Psoas muscle (tissue), 8 donors: ENCODE results near the gene PPP1R15B. TPM values are rescaled to one million over a fixed set of nuclear protein-coding genes. Genes with fewer than 3 reads are reported as not detected.

ENCODE experiments used
- ATAC-seq, 4 donors: fragments of 200-7000 bp; cut with Tn5 transposase; one replicate each; pipeline ENCODE4 v1.9.1; 2020; ENCODE audit warnings: moderate library complexity in 3 of 4, mild to moderate bottlenecking in 2 of 4
- DNase-seq, 2 donors: peaks; one replicate each; pipeline ENCODE4 v3.0.0-alpha.2; 2020
- H3K27ac ChIP-seq: fragments of 200-600 bp; one replicate; pipeline ENCODE4 v1.8.0; 2022
- H3K27me3 ChIP-seq, 3 donors: fragments of 200-600 bp in 1 of 3; one replicate each; pipeline versions ENCODE4 v1.6.1 to v1.8.0; 2013 to 2022; ENCODE audit warnings: low read length in 2 of 3, mild to moderate bottlenecking in 2 of 3, moderate library complexity in 1 of 3; ENCODE audit not compliant: insufficient read depth in 3 of 3
- H3K36me3 ChIP-seq, 2 donors: fragments of 200-600 bp in 1 of 2; one replicate each; pipeline versions ENCODE4 v1.6.1 to v1.8.0; 2013 to 2022; ENCODE audit warnings: low read depth in 1 of 2, mild to moderate bottlenecking in 1 of 2, moderate library complexity in 1 of 2; ENCODE audit not compliant: insufficient read depth in 1 of 2
- H3K4me1 ChIP-seq: fragments of 200-600 bp; one replicate; pipeline ENCODE4 v1.8.0; 2022
- H3K4me3 ChIP-seq: fragments of 200-600 bp; one replicate; pipeline ENCODE4 v1.8.0; 2022; ENCODE audit warnings: mild to moderate bottlenecking
- H3K9me3 ChIP-seq: fragments of 200-600 bp; one replicate; pipeline ENCODE4 v1.8.0; 2022
- WGBS, 3 donors: extraction: QIAGEN DNeasy Blood & Tissue Kit; methylation state at CpG; one replicate each; pipeline versions ENCODE4 v1.1.6 to v1.1.7; 2013; 5-methylcytosine and 5-hydroxymethylcytosine counted together
- intact Hi-C, 2 donors: fragments of 100-400 bp; cut with DNase I; formaldehyde crosslinking; loops; one replicate each; pipeline versions ENCODE4 v1.11.0 to v1.14.2; 2022
- polyA plus RNA-seq, 3 donors: library from polyadenylated mRNA; stranded (reverse); fragments of 200-250 nt; gene quantifications; one replicate each; pipeline ENCODE4 v1.2.3, GENCODE V29; 2013
- total RNA-seq, 4 donors: library from RNA; stranded (reverse); fragmentation: NEBNext Ultra II Directional in 2 of 4; extraction: Animal tissue kit (Norgen Biotek cat#: 25700) in 2 of 4; gene quantifications; one replicate each; pipeline versions ENCODE4 v1.2.1 to v1.2.4, GENCODE V29; 2021 to 2023
- TF ChIP-seq, protein P1 (sequence below): fragments of 200-600 bp; IDR thresholded peaks from one replicate; pipeline ENCODE4 v1.8.0; 2022; ENCODE audit warnings: antibody characterized with exemption
- donor health status: healthy with polysubstance abuse.
- donor health status: DM: no; HTN: no; CAD: no; lungs with moderate emphysema.
- donor health status: Bipolar disorder and iron deficiency.
- donor health status: healthy.
- donor health status: DM: yes; HTN: yes; CAD: no.
- donor health status: DM: no; HTN: no; CAD: no.
- donor health status: DM: no; HTN: no; CAD: no.
- donor health status: DM: yes; HTN: yes; CAD: no.

Gene PPP1R15B
- total and polyA plus RNA-seq, 7 donors: 12.2 to 35.2 (median 19.3) TPM

DNA sequence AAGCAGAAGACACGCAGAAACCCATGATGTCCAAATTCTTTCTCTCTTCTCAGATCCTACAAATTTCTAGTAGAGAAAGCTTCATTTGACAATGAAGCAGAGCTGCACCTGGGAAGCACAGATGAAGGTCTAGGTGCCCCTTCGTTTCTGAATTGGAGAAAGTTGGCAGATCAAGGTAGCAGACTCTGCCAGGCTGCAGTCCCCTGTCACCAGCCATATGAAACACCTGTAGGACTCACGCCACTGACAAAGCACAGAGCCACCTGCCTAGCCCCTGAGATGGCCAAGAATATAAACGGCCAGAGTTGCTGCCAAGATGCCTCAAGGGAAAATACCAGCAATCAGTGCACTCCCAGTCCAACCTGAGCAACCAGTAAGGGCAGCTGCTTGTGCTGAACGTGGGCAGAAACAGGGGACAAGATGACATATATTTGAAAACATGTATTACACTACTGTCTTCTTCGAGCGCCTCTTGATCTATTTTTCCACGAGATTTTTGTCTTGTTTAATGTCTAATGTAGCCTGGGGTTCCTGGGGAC lies 31.3 kb downstream of the PPP1R15B start:
- Histone ChIP-seq H3K36me3 (no peaks in the 10 kb centered on the region), H3K27ac (no peak overlapping the region), H3K9me3 (no peaks in the 10 kb centered on the region), H3K4me3 (no peak overlapping the region), H3K27me3 (peaks cover 0 to 19% (median 0%) of the 10 kb centered on the region in 3 donors), H3K4me1 (peaks cover 9% of the 10 kb centered on the region)
- no peak for DNase-seq
- WGBS, 3 donors: 60 to 71% (median 62%) methylated on average over 8 of the region's 8 CpGs
- TF ChIP-seq, protein P1, sequence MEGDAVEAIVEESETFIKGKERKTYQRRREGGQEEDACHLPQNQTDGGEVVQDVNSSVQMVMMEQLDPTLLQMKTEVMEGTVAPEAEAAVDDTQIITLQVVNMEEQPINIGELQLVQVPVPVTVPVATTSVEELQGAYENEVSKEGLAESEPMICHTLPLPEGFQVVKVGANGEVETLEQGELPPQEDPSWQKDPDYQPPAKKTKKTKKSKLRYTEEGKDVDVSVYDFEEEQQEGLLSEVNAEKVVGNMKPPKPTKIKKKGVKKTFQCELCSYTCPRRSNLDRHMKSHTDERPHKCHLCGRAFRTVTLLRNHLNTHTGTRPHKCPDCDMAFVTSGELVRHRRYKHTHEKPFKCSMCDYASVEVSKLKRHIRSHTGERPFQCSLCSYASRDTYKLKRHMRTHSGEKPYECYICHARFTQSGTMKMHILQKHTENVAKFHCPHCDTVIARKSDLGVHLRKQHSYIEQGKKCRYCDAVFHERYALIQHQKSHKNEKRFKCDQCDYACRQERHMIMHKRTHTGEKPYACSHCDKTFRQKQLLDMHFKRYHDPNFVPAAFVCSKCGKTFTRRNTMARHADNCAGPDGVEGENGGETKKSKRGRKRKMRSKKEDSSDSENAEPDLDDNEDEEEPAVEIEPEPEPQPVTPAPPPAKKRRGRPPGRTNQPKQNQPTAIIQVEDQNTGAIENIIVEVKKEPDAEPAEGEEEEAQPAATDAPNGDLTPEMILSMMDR: no peak
- ATAC-seq: no peak
- intact Hi-C loops: no loop called here

DNA sequence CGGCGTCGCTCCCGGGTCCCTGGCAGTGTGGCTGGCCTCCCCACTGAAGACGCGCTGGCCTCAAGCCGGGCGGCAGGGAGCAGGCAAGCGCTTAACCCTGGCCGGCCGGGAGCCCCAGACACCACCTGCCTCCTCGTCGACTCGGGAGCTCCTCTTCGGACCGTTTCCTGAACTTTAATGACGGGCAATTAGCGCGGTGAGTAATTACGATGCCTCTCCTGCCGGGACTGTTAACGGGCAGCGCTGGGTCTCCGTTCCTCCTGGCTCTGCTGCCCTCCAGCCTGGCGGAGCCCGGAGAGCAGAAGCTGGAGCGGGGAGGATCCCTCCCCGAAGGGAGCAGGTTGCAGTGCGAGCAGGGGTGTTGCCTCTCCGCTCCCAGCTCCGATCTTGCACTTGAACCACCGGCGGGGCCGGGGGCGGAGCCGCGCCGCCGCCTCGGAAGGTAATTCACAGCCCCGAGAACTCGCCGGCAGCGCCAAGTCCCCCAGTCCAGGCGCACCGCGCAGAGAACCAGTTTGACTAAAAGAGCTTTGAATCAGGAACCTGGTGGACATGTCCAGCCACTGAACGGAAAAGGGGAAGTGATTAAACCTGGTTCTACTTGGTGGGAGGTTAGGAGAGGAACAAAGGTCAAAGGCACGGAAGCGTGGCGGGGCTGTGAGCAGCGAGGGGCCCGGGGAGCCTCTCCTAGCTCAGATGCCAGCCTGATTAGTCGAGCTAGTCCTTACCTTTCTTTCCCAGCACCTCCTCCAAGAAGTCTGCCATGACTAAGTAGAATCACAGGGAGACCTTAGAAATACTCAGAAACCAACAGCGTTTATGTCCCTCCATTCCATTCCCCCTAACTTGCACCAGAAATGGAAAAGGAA lies 33.6 kb downstream of the PPP1R15B start:
- intact Hi-C loops: no loop called here
- Histone ChIP-seq H3K36me3 (no peaks in the 10 kb centered on the region), H3K27ac (no peak overlapping the region), H3K9me3 (no peaks in the 10 kb centered on the region), H3K4me3 (peak overlapping the region; percentile 76), H3K4me1 (peaks cover 9% of the 10 kb centered on the region), H3K27me3 (peaks cover 0 to 32% (median 0%) of the 10 kb centered on the region in 3 donors)
- peak; percentile 50 to 77 (median 67) for ATAC-seq
- TF ChIP-seq, protein P1: no peak
- 3 to 4% (median 4%) methylated on average over 51 to 55 of the region's 55 CpGs for WGBS, 3 donors
- peak in 1 of 2 donors; percentile 63 for DNase-seq

DNA sequence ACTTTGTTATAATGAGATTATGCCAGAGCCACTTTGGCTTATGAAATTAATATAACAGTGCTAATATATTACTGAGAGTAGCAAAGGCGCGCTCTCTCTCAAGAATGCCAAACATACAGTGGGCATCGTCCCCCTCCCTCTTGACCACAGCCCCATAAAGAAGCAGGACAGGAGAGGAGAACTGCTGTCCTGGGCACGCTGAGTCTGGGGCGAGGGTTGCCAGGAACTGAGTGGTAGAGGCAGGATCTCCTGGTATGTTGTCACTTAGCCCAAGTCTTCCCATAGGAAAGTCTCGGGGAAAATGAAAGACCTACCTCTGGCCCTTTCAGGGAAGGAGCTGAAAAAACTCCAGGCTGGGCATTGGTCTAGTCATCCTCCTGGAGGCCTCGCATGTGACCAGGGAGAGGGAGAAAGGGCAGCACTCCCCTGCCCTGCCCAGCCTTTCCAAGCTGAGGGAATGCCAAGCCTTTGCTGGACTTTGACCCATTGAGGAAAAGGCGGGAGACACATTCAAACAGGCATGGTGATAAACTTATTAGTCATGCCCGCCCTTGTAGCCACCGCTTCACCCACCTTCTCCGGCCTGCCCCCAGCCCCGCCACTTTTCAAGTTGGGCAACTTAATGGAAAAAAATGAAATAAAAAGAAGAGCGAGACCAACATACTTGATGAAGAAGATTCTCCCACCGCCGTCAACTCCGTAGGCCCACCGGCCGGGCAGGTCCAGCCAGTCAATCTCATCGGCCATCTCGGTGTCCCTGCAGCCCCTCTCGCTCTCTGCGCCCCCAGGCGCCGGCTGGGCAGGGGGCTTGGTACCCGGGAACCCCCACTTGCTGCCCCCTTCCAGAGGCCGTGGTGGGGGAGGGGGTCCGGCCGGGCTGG lies 34.5 kb downstream of the PPP1R15B start:
- 48 to 67% (median 48%) methylated on average over 25 to 28 of the region's 28 CpGs for WGBS, 3 donors
- ATAC-seq: peak in 3 of 4 donors; percentile 16 to 54 (median 36)
- TF ChIP-seq, protein P1: no peak
- Histone ChIP-seq H3K4me3 (peak overlapping the region; percentile 76), H3K27ac (no peak overlapping the region), H3K36me3 (no peaks in the 10 kb centered on the region), H3K9me3 (no peaks in the 10 kb centered on the region), H3K27me3 (peaks cover 0 to 32% (median 0%) of the 10 kb centered on the region in 3 donors), H3K4me1 (peaks cover 9% of the 10 kb centered on the region)
- intact Hi-C loops: no loop called here
- no peak for DNase-seq

DNA sequence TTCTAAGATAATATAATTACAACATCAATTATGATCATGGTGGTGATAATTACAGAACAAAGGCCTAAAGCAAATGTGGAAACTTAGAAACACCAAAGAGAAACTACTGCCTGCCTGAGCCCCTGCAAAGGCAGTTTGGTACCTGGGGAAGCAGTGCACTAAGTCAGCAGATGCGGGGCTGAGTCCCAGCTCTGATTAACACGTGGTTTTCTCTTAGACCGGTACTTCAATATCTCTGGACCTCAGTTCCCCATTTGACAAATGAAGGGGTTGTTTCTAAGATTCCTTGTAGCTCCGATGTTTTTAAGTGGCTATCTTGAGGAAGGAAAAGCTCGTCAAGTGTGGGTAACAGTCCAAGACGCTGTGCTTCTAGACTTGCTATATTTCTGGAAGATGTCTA lies 35.2 kb downstream of the PPP1R15B start:
- peaks cover 0 to 32% (median 0%) of the 10 kb centered on the region in 3 donors for H3K27me3 ChIP-seq
- WGBS, 3 donors: 76 to 81% (median 78%) methylated on average over 6 of the region's 6 CpGs
- peaks cover 9% of the 10 kb centered on the region for H3K4me1 ChIP-seq
- intact Hi-C loops: no loop called here
- ATAC-seq (no peak), DNase-seq (no peak)
- H3K36me3 ChIP-seq: no peaks in the 10 kb centered on the region
- no peak overlapping the region for H3K4me3 ChIP-seq
- TF ChIP-seq, protein P1: no peak
- H3K27ac ChIP-seq: no peak overlapping the region
- no peaks in the 10 kb centered on the region for H3K9me3 ChIP-seq
